Measurements from ENCODE around the gene SLC22A5. TPM values are rescaled to one million over a fixed set of nuclear protein-coding genes. Genes with fewer than 3 reads are reported as not detected.

SLC22A5 gene
- total and polyA plus RNA-seq, 2 of the 8 experiments (the other 6 are each of a cell fraction or from before 2014, with no cell fraction given), result 4.0 to 9.0 TPM

- TF ChIP-seq EZH2 (IDR thresholded peaks at IDR 0.05; ENCODE audit: low read depth, low read length, severe bottlenecking) (no peak), JUND (IDR thresholded peaks at IDR 0.05; ENCODE audit: low read length) (no peak)
Observed at GRCh38 chr5:132368186-132368585, 1.3 kb upstream of the SLC22A5 start (continued).

All from H1 (cell line).